Prostate gland (tissue), 2 donors: Measurements from ENCODE around the gene SLN. TPM values are rescaled to one million over a fixed set of nuclear protein-coding genes. Genes with fewer than 3 reads are reported as not detected.

Experiments used
- DNase-seq: peaks from one replicate; pipeline ENCODE4 v3.0.0-alpha.2; 2019; ENCODE audit warnings: low spot score
- H3K27ac ChIP-seq, 2 donors: fragments of 200-600 bp; sonication (generic); 2 replicates each; pipeline ENCODE4 v1.5.1; 2017 to 2019
- H3K27me3 ChIP-seq: fragments of 200-600 bp; sonication (generic); replicated peaks from 2 replicates; pipeline ENCODE4 v1.5.1; 2019; ENCODE audit not compliant: insufficient read depth
- H3K36me3 ChIP-seq, 2 donors: fragments of 200-600 bp; sonication (generic); 1 replicate in 1 of 2; 2 replicates in 1 of 2; pipeline versions ENCODE4 v1.5.1 to v1.8.1; 2017 to 2019
- H3K4me1 ChIP-seq: fragments of 200-600 bp; sonication (generic); replicated peaks from 2 replicates; pipeline ENCODE4 v1.5.1; 2019
- H3K4me3 ChIP-seq, 2 donors: fragments of 200-600 bp; sonication (generic); 2 replicates each; pipeline ENCODE4 v1.5.1; 2017 to 2019
- H3K9me3 ChIP-seq: fragments of 200-600 bp; sonication (generic); 2 replicates; pipeline ENCODE4 v1.5.1; 2017
- POLR2A ChIP-seq: fragments of 450-650 bp; IDR thresholded peaks from one replicate; pipeline ENCODE4 v1.6.1; 2016; ENCODE audit warnings: antibody characterized with exemption, mild to moderate bottlenecking
- POLR2AphosphoS5 ChIP-seq: sonication (generic); formaldehyde crosslinking; IDR thresholded peaks from one replicate; pipeline ENCODE4 v1.6.1; 2017; ENCODE audit warnings: antibody characterized with exemption
- WGBS: methylation state at CpG from one replicate; pipeline ENCODE4 v1.1.5; 2018; 5-methylcytosine and 5-hydroxymethylcytosine counted together
- intact Hi-C: fragments of 100-400 bp; cut with DNase I; formaldehyde crosslinking; loops from one replicate; pipeline ENCODE4 v1.14.2; 2022
- total RNA-seq, 2 donors: library from RNA; depleted of rRNA; stranded (reverse); fragments of >200 nt; gene quantifications; one replicate each; pipeline ENCODE4 v1.1.0, GENCODE V29; 2016
- TF ChIP-seq, protein P1 (sequence below), 4 experiments: fragments of 200-600 bp in 2 of 4; fragments of 450-650 bp in 2 of 4; sonication (generic) in 2 of 4; IDR thresholded peaks; 1 replicate in 3 of 4; 2 replicates in 1 of 4; pipeline ENCODE4 v1.5.1; 2016 to 2019; ENCODE audit warnings: antibody characterized with exemption in 4 of 4, mild to moderate bottlenecking in 2 of 4, moderate library complexity in 2 of 4

The SLN gene
- total RNA-seq, 2 donors from 2014 or later: 9.1 TPM; not detected in 1

DNA sequence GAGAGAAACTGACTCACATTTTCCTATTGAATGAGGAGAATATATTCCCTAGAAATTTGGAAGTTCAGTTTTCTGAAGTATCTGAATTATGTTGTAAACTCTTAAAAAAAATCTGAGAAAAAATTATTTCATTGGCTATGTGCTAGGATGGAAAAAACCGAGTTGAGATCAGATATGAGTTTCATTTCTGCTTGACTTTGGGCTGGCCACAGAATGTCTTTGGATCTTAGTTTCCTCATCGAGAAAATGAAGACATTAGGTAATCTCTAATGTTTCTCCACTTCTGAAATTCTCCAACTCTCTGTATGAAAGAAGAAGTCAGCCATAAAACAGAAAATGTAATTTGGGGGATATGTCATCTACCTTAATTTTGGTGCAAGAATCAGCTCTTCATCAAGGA, 28.8 kb downstream of the SLN start:
- no peaks in the 10 kb centered on the region for H3K4me1 ChIP-seq
- TF ChIP-seq, protein P1, sequence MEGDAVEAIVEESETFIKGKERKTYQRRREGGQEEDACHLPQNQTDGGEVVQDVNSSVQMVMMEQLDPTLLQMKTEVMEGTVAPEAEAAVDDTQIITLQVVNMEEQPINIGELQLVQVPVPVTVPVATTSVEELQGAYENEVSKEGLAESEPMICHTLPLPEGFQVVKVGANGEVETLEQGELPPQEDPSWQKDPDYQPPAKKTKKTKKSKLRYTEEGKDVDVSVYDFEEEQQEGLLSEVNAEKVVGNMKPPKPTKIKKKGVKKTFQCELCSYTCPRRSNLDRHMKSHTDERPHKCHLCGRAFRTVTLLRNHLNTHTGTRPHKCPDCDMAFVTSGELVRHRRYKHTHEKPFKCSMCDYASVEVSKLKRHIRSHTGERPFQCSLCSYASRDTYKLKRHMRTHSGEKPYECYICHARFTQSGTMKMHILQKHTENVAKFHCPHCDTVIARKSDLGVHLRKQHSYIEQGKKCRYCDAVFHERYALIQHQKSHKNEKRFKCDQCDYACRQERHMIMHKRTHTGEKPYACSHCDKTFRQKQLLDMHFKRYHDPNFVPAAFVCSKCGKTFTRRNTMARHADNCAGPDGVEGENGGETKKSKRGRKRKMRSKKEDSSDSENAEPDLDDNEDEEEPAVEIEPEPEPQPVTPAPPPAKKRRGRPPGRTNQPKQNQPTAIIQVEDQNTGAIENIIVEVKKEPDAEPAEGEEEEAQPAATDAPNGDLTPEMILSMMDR (IDR thresholded peaks at IDR 0.05): no peak
- no peak for TF ChIP-seq POLR2A
- no peak overlapping the region for H3K27ac ChIP-seq
- H3K36me3 ChIP-seq: no peaks in the 10 kb centered on the region
- intact Hi-C loops: no loop called here
- H3K9me3 ChIP-seq: no peaks in the 10 kb centered on the region
- WGBS: 80% methylated on average over 2 of the region's 2 CpGs
- no peak overlapping the region for H3K4me3 ChIP-seq
- H3K27me3 ChIP-seq: no peaks in the 10 kb centered on the region
- DNase-seq: no peak

DNA sequence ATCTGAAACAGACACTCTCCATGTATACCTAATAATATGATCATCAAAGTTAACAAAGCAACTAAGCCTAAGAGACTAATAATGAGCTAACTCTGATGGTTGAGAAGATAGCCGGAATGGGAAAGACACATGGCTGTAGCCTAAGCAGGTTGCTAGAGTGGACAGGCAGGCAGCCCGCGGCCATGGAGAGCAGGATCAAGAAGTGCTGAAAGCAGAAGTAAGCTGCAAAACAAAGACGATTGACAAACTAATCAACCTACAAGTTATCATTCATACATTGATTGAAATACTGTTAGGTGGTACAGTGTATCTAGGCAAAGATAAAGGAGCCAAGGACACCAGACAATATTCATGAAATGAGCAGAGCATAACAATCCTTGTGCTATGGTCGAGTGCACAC, 29.3 kb downstream of the SLN start:
- TF ChIP-seq, protein P1 (IDR thresholded peaks at IDR 0.05): no peak
- TF ChIP-seq POLR2A: no peak
- no peak for TF ChIP-seq POLR2AphosphoS5
- WGBS: 85% methylated on average over 5 of the region's 5 CpGs

DNA sequence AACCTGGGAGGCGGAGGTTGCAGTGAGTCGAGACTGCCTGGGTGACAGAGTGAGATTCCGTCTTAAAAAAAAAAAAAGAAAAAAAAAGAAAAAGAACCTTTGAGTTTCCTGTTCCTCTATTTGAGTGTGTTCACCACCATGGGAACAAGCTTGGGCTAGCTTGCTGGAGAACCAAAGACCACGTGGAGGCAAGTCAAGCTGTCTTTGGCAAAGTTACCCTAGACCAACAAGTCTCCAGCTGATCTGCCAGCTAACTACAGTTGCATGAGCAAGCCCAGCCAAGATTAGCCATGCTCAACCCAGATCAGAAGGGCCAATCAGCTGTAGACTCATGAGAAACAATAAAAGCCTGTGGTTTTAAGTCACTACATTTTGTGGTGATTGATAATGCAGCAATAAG, 29.7 kb downstream of the SLN start:
- Histone ChIP-seq H3K27me3 (no peaks in the 10 kb centered on the region), H3K36me3 (no peaks in the 10 kb centered on the region), H3K27ac (no peak overlapping the region), H3K4me3 (no peak overlapping the region), H3K4me1 (no peaks in the 10 kb centered on the region), H3K9me3 (no peaks in the 10 kb centered on the region)
- intact Hi-C loops: no loop called here
- TF ChIP-seq POLR2AphosphoS5: no peak
- 59% methylated on average over 4 of the region's 4 CpGs for WGBS
- no peak for DNase-seq

More for the DNA sequence above, 29.3 kb downstream of the SLN start:
- DNase-seq: no peak
- no peaks in the 10 kb centered on the region for H3K9me3 ChIP-seq
- no peak overlapping the region for H3K27ac ChIP-seq
- H3K36me3 ChIP-seq: no peaks in the 10 kb centered on the region
- H3K4me3 ChIP-seq: no peak overlapping the region
- intact Hi-C loops: no loop called here
- H3K27me3 ChIP-seq: no peaks in the 10 kb centered on the region
- H3K4me1 ChIP-seq: no peaks in the 10 kb centered on the region

DNA sequence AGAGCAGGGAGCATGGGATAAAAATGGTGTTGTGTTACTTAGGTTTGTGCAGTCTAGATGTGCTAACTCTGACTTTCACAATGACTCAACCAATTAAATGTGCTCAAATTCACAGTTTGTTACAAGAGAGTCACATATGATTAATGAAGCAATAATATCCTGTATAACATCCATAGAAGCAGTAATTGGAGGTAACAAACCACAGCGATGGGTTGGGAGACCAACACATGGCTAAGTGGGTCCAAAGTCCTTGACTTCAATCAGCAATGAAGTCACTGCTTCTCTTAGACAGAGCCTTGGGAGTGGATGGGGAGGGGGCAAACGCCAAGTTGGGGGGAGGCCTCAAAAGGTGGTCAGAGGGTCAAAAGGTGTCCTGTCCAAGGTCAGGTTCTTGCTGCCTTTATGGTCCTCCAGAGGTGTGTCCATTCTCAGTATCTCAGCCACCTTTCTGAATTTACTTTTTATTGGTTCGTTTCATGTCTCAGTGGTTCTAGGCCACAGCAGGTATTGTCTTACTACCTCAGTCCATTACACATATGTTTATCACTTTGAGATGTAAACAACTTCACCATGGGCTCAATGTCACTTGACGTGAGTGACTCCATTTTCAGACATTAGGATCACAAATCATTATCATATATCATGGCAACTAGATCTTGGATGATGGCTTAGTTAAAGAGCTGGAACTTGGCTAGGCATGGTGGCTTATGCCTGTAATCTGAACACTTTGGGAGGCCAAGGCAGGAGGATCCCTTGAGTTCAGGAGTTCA, 32.4 kb downstream of the SLN start:
- Histone ChIP-seq H3K36me3 (no peaks in the 10 kb centered on the region), H3K4me1 (no peaks in the 10 kb centered on the region), H3K4me3 (no peak overlapping the region), H3K9me3 (no peaks in the 10 kb centered on the region), H3K27ac (no peak overlapping the region), H3K27me3 (no peaks in the 10 kb centered on the region)
- intact Hi-C loops: no loop called here
- DNase-seq: no peak
- no peak for TF ChIP-seq POLR2A
- WGBS: 85% methylated on average over 4 of the region's 4 CpGs

DNA sequence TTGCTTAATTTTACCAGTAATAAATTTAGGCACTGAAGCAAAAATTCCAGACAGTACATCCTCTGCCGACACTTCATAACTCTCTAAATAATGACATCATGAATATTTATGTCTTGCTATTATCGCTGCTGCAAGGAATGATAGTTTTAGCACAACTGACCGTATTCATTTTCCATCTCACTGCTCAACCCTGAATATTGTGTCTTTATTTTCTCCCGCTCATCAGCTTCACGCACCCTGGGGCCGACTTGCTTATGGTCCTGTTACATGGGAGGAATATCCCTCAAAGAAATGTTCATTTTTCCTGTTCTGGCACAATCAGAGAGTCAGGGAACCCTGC, 33.3 kb downstream of the SLN start:
- intact Hi-C loops: no loop called here

More for the DNA sequence above, 33.3 kb downstream of the SLN start:
- no peak for DNase-seq
- no peaks in the 10 kb centered on the region for H3K4me1 ChIP-seq
- H3K27ac ChIP-seq: no peak overlapping the region
- 62% methylated on average over 6 of the region's 6 CpGs for WGBS
- no peaks in the 10 kb centered on the region for H3K27me3 ChIP-seq
- no peaks in the 10 kb centered on the region for H3K9me3 ChIP-seq
- TF ChIP-seq POLR2A (no peak), POLR2AphosphoS5 (no peak)
- TF ChIP-seq, protein P1 (IDR thresholded peaks at IDR 0.05): no peak
- H3K4me3 ChIP-seq: no peak overlapping the region
- no peaks in the 10 kb centered on the region for H3K36me3 ChIP-seq
